ENCODE results near the gene TET2. TPM values are rescaled to one million over a fixed set of nuclear protein-coding genes. Genes with fewer than 3 reads are reported as not detected.

Gene TET2
- total RNA-seq, 4 donors from 2014 or later = 27.4 to 40.5 (median 32.4) TPM

- intact Hi-C loops (cut with DNase I) = no loop called here
- Histone ChIP-seq H3K4me1 (no peaks in the 10 kb centered on the region), H3K4me3 (replicated peaks in 1 of 3) (no peak overlapping the region), H3K36me3 (no peaks in the 10 kb centered on the region), H3K27me3 (no peaks in the 10 kb centered on the region), H3K27ac (no peak overlapping the region), H3K9me3 (no peaks in the 10 kb centered on the region)
- no peak for DNase-seq
- WGBS, 2 donors = 76 to 78% methylated on average over 4 of the region's 4 CpGs
- TF ChIP-seq POLR2A (IDR thresholded peaks at IDR 0.05) = no peak
- no peak for TF ChIP-seq CTCF (IDR thresholded peaks at IDR 0.05)
These were observed 24.3 kb upstream of the TET2 start for GRCh38 chr4:105122350-105122749.

- intact Hi-C loops (cut with DNase I) = no loop called here
- WGBS, 2 donors = 66 to 70% methylated on average over 3 of the region's 3 CpGs
- Histone ChIP-seq H3K4me1 (no peaks in the 10 kb centered on the region), H3K9me3 (no peaks in the 10 kb centered on the region), H3K4me3 (replicated peaks in 1 of 3) (no peak overlapping the region), H3K27ac (no peak overlapping the region), H3K36me3 (no peaks in the 10 kb centered on the region), H3K27me3 (no peaks in the 10 kb centered on the region)
- DNase-seq = no peak
- no peak for TF ChIP-seq POLR2A (IDR thresholded peaks at IDR 0.05)
These were observed 20.1 kb upstream of the TET2 start for GRCh38 chr4:105126311-105127169.

GRCh38 chr4:105127170-105127445 lies 19.6 kb upstream of the TET2 start:
- Histone ChIP-seq H3K4me3 (replicated peaks in 1 of 3) (no peak overlapping the region), H3K36me3 (no peaks in the 10 kb centered on the region), H3K27me3 (no peaks in the 10 kb centered on the region), H3K9me3 (no peaks in the 10 kb centered on the region), H3K27ac (no peak overlapping the region), H3K4me1 (no peaks in the 10 kb centered on the region)
- WGBS, 2 donors = 84 to 89% methylated on average over 2 of the region's 2 CpGs
- intact Hi-C loops (cut with DNase I) = no loop called here
- TF ChIP-seq CTCF (IDR thresholded peaks at IDR 0.05) (no peak), POLR2A (IDR thresholded peaks at IDR 0.05) (no peak)
- no peak for DNase-seq

- no peaks in the 10 kb centered on the region for H3K9me3 ChIP-seq
- intact Hi-C loops (cut with DNase I) = no loop called here
- DNase-seq = no peak
- 80 to 88% methylated on average over 1 of the region's 1 CpG for WGBS, 2 donors
- no peaks in the 10 kb centered on the region for H3K27me3 ChIP-seq
- no peak for TF ChIP-seq CTCF (IDR thresholded peaks at IDR 0.05)
- TF ChIP-seq POLR2A (IDR thresholded peaks at IDR 0.05) = no peak
- H3K4me3 ChIP-seq (replicated peaks in 1 of 3) = no peak overlapping the region
- H3K4me1 ChIP-seq = no peaks in the 10 kb centered on the region
- no peak overlapping the region for H3K27ac ChIP-seq
- no peaks in the 10 kb centered on the region for H3K36me3 ChIP-seq
These were observed 18.5 kb upstream of the TET2 start for GRCh38 chr4:105128208-105128607.

GRCh38 chr4:105129286-105130040 lies 17.2 kb upstream of the TET2 start:
- intact Hi-C loops (cut with DNase I) = no loop called here
- DNase-seq = no peak
- Histone ChIP-seq H3K4me3 (replicated peaks in 1 of 3) (no peak overlapping the region), H3K9me3 (no peaks in the 10 kb centered on the region), H3K27ac (no peak overlapping the region), H3K36me3 (no peaks in the 10 kb centered on the region), H3K4me1 (no peaks in the 10 kb centered on the region), H3K27me3 (no peaks in the 10 kb centered on the region)
- no peak for TF ChIP-seq POLR2A (IDR thresholded peaks at IDR 0.05)
- WGBS, 2 donors = 90 to 94% methylated on average over 5 of the region's 5 CpGs

GRCh38 chr4:105130945-105131344 lies 15.7 kb upstream of the TET2 start:
- intact Hi-C loops (cut with DNase I) = no loop called here
- WGBS, 2 donors = 70 to 71% methylated on average over 1 of the region's 1 CpG
- Histone ChIP-seq H3K4me3 (replicated peaks in 1 of 3) (no peak overlapping the region), H3K27ac (no peak overlapping the region), H3K9me3 (no peaks in the 10 kb centered on the region), H3K36me3 (no peaks in the 10 kb centered on the region), H3K4me1 (no peaks in the 10 kb centered on the region), H3K27me3 (no peaks in the 10 kb centered on the region)
- DNase-seq = no peak
- TF ChIP-seq POLR2A (IDR thresholded peaks at IDR 0.05) (no peak), CTCF (IDR thresholded peaks at IDR 0.05) (no peak)
